Sigmoid colon (tissue), 3 donors: ENCODE results near the gene HS1BP3.

ENCODE experiments used
- POLR2A ChIP-seq, 2 donors: fragments of 450-650 bp; IDR thresholded peaks; one replicate each; pipeline ENCODE4 v1.6.1; 2016; ENCODE audit warnings: antibody characterized with exemption in 2 of 2, mild to moderate bottlenecking in 2 of 2, moderate library complexity in 2 of 2
- TF ChIP-seq, protein P1 (sequence below), 4 experiments: fragments of 450-650 bp in 3 of 4; fragments of 200-600 bp in 1 of 4; IDR thresholded peaks; one replicate each; pipeline ENCODE4 v1.5.1; 2016 to 2019; ENCODE audit warnings: antibody characterized with exemption in 4 of 4, mild to moderate bottlenecking in 3 of 4, moderate library complexity in 2 of 4

DNA sequence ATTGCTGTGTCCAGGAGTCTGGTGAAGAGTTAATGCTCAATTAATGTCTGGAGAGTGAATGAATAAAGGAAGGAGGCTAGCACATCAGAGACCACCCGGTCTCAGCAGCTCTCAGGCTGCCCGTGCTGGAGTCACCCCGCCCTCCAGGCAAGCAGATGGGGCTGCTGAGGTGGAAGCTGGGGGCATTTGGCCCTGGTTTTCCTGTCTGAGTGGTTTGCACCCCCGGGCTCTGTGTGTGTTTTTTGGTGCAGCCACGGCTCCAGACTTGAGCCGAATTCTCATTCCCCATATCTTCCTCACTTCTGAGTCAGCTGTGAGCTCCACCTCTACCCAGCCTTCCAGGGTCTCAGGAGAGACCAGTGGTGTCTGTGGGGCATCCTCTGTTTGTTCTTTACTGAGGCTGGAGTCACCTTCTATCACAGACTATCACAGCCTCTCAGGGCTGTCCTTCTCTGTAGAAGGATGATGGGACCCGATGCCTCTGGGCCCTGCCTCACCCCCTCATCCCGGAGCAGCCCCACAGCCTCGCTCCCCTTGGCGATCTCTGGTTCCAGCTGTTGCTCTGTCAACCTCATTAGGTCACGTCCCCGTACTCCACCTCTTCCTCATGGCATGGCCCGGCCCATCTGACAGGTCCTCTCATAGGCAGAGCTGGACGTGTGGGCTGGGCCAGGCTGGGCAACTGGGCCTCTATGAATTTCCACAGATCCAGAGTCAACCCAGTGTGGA lies 60.8 kb downstream of the HS1BP3 start:
- TF ChIP-seq, protein P1, sequence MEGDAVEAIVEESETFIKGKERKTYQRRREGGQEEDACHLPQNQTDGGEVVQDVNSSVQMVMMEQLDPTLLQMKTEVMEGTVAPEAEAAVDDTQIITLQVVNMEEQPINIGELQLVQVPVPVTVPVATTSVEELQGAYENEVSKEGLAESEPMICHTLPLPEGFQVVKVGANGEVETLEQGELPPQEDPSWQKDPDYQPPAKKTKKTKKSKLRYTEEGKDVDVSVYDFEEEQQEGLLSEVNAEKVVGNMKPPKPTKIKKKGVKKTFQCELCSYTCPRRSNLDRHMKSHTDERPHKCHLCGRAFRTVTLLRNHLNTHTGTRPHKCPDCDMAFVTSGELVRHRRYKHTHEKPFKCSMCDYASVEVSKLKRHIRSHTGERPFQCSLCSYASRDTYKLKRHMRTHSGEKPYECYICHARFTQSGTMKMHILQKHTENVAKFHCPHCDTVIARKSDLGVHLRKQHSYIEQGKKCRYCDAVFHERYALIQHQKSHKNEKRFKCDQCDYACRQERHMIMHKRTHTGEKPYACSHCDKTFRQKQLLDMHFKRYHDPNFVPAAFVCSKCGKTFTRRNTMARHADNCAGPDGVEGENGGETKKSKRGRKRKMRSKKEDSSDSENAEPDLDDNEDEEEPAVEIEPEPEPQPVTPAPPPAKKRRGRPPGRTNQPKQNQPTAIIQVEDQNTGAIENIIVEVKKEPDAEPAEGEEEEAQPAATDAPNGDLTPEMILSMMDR (IDR thresholded peaks at IDR 0.05) = no peak
- no peak for TF ChIP-seq POLR2A (IDR thresholded peaks at IDR 0.05)
